ENCODE results near the gene OR5M11.

- TF ChIP-seq GATA2 (IDR thresholded peaks at IDR 0.05; ENCODE audit: low read depth, low read length) (no peak), GATA3 (IDR thresholded peaks at IDR 0.05; ENCODE audit: low read depth, low read length) (no peak)
Measured at GRCh38 chr11:56497010-56497409, 46.0 kb downstream of the OR5M11 start.
